IPS-20b (cell line): Measurements from ENCODE around the gene MIAT.

Source experiments
- H3K27ac ChIP-seq: one replicate; pipeline ENCODE4 v1.5.1; 2013; ENCODE audit warnings: low read length
- H3K27me3 ChIP-seq: 2 replicates; pipeline ENCODE4 v1.6.1; 2013; ENCODE audit warnings: mild to moderate bottlenecking, low read length, inconsistent platforms; ENCODE audit not compliant: insufficient read depth
- H3K36me3 ChIP-seq: 2 replicates; pipeline ENCODE4 v1.6.1; 2013; ENCODE audit warnings: low read depth, mild to moderate bottlenecking, inconsistent platforms, low read length, moderate library complexity; ENCODE audit not compliant: insufficient read depth
- H3K4me1 ChIP-seq: 2 replicates; pipeline ENCODE4 v1.6.1; 2013; ENCODE audit warnings: mild to moderate bottlenecking, control low read depth, inconsistent platforms, low read length, moderate library complexity; ENCODE audit not compliant: insufficient read depth
- H3K4me3 ChIP-seq: 2 replicates; pipeline ENCODE4 v1.5.1; 2013; ENCODE audit warnings: mild to moderate bottlenecking, low read length, inconsistent platforms
- H3K9ac ChIP-seq: 2 replicates; pipeline ENCODE4 v1.6.1; 2013; ENCODE audit warnings: low read depth, mild to moderate bottlenecking, inconsistent platforms, low read length, moderate library complexity
- H3K9me3 ChIP-seq: 2 replicates; pipeline ENCODE4 v1.6.1; 2013; ENCODE audit warnings: mild to moderate bottlenecking, low read depth, low read length, inconsistent platforms; ENCODE audit not compliant: insufficient read depth

Gene MIAT

DNA sequence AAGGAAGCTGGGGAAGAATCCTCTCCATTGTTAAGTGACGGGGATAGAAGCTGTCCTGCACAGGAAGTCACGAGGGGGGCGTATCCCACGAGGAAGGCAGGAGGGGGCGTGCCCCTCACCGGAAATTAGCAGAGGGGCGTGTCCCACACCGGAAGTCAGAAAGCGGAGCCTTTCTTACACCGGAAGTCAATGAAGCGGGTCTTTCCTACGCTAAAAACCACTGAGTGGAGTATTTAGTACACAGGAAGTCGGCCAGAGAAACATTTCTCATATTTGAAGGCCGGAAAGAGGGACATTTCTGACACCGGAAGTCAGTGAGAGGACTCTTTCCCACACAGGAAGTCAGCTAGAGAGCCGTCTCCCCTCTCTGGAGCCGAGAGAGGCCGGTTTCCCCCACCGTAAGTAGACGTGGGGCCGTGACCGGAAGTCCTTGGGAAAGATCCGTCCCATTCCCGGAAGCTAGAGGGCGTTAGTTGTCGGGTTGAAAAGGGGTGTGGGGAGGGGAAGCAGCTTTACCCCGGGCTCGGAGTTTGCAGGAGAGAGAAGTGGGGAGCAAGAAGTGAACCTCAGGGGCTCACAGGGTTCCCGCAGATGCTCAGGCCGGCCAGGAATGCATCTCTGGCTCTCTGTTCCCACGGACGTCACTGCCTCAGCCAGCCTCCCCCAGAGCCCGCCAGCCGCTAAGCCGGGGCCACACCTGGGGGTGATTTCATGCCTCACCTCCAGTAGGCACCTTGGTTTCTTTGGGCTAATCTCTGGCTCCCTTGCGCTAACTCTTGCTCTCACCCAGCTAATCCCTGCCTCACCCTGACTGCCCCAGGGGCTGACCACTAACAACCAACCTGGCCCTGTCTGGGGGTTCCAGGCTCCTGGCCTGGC is 15.4 kb downstream of the MIAT start:
- H3K4me1 ChIP-seq, result peaks cover 17% of the 10 kb centered on the region
- peaks cover 25% of the 10 kb centered on the region for H3K36me3 ChIP-seq
- no peaks in the 10 kb centered on the region for H3K9me3 ChIP-seq
- peak overlapping the region; percentile 91 for H3K9ac ChIP-seq
- H3K4me3 ChIP-seq, result peak overlapping the region; percentile 86
- peak overlapping the region; percentile 94 for H3K27ac ChIP-seq
- H3K27me3 ChIP-seq, result no peaks in the 10 kb centered on the region

DNA sequence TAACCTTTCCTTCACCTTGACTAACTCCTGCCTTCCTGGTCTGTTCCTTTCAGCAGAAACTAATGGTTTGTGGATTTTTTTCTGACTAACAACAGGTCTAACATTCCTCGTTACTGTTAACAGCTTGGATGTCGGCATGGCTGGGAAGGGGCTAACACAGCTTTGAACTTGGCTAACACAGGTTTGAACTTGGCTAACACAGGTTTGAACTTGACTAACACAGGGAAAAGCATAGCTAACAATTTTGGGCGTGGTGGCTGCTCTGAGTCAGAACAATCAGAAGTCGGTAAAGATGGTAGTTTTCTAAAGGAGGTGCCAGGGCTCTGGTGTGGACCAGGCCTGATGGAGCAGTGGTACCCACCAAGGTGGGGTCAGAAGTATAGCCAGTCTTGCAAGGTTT is 16.1 kb downstream of the MIAT start:
- Histone ChIP-seq H3K27me3 (no peaks in the 10 kb centered on the region), H3K27ac (peak overlapping the region; percentile 94), H3K9me3 (no peaks in the 10 kb centered on the region), H3K9ac (peak overlapping the region; percentile 91), H3K4me1 (peaks cover 17% of the 10 kb centered on the region), H3K4me3 (peak overlapping the region; percentile 86), H3K36me3 (peaks cover 19% of the 10 kb centered on the region; the same call in 1 of the 2 replicates)

DNA sequence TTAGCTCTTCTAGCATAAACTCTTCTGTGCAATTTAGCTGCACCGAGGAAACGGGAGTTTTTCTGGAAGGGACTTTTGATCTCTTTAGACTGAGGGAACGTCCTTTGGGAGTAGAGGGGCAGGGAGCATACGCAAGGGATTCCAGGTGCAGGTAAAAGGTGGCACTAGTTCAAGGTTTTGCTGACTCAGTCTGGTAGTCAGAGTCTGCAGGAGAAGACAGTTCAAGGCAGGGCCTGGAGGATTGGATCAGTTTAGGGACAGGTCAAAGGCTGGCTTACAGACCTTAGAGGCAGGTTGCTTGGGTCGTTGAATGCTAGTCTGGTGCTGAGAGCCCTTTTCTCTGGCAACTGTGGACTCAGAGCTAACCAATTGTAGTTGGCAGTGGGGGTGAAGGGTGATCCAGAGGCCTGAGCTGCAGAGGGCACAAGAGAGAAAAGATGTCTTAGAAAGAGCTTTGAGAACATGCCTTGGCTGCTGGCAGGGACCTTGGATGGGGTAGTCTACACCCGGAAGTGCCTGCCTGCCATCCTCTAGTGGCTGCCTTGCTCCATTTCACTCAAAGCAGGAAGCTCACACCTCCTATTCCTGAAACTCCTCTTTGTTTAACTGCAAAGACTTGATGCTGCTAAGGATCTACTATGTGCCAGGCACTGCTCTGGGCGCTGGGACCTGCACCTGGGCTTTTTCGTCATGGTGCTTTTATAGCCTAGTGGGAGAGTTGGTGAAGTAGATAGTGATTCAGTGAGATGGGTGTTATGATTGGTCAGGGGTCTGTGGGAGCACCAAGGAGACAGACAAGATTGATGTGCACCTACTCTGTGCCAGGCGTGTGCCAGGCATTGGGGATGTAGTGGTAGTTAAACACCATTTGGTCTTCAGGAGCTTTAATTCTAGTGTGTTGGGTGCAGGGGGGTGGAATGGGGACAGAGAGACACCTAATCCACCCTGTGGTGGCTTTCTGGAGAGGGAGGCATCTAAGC is 17.1 kb downstream of the MIAT start:
- H3K4me1 ChIP-seq, result peaks cover 20% of the 10 kb centered on the region
- H3K27ac ChIP-seq, result no peak overlapping the region
- H3K36me3 ChIP-seq, result peaks cover 9% of the 10 kb centered on the region; the same call in 1 of the 2 replicates
- H3K4me3 ChIP-seq, result peak overlapping the region; percentile 86
- H3K9me3 ChIP-seq, result no peaks in the 10 kb centered on the region
- no peaks in the 10 kb centered on the region for H3K27me3 ChIP-seq
- H3K9ac ChIP-seq, result peak overlapping the region; percentile 91; the same call in 1 of the 2 replicates

DNA sequence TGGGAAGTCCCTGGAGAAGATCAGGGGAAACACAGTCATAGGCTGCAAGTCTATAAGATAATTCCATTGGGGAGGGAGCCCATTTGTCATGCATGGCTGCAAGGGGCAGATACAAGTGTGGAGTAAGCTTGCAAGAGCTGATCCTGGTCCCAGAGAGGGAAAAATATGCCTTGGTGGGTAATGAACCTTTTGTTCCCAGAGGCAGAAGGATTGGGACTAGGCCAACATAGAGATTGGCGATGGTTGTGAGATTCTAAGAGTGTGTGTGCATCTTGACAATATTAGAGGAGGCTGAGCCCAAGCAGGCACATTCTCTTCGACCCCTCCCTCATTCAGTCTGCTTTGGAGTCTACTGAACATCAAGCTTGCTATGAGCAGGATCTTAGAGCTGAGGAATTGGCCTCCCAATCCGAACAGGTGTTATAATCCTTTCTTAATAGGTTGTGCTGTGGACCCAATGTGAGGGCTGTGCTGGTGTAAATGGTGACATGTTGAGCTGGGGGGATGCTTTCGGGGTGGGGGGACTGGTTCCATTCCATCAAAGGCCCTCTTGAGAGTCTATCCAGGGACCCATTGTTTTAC is 18.4 kb downstream of the MIAT start:
- no peaks in the 10 kb centered on the region for H3K9me3 ChIP-seq
- peaks cover 20% of the 10 kb centered on the region for H3K4me1 ChIP-seq
- no peak overlapping the region for H3K4me3 ChIP-seq
- no peaks in the 10 kb centered on the region for H3K27me3 ChIP-seq
- H3K36me3 ChIP-seq, result no peaks in the 10 kb centered on the region
- H3K27ac ChIP-seq, result no peak overlapping the region
- no peak overlapping the region for H3K9ac ChIP-seq

- Histone ChIP-seq H3K27ac (no peak overlapping the region), H3K4me3 (no peak overlapping the region), H3K9ac (no peak overlapping the region), H3K36me3 (no peaks in the 10 kb centered on the region), H3K27me3 (no peaks in the 10 kb centered on the region), H3K4me1 (peaks cover 16% of the 10 kb centered on the region), H3K9me3 (no peaks in the 10 kb centered on the region)
These were observed 19.8 kb downstream of the MIAT start for GRCh38 chr22:26677217-26677616.

DNA sequence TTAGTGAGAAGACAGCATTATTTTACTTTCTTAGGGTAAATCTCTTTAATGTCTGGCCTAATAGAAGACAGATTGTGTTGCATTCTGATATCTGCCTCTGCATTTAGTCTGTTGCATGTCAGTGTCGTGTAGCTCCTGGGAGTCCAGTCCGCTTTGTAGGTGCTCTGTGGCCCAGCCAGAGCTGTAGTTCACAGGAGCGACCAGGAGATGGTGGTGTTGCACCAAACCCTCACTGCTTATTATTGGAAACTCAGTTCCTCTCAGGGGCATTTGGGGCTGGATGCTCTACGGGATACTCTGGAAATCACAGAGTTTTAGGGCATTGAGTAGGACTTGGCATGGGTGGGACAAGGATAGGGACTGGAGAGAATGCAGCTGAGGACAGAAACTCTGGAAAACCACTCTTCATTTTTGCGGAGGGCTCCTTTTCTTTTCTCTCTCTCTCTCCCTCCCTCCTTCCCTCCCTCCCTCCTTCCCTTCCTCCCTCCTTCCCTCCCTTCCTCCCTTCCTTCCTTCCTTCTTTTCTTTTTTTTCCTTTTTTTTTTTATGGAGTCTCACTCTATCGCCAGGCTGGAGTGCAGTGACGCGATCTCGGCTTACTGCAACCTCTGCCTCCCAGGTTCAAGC is 21.7 kb downstream of the MIAT start:
- Histone ChIP-seq H3K4me3 (no peak overlapping the region), H3K9ac (no peak overlapping the region), H3K9me3 (no peaks in the 10 kb centered on the region), H3K4me1 (peaks cover 12% of the 10 kb centered on the region), H3K27ac (no peak overlapping the region), H3K27me3 (no peaks in the 10 kb centered on the region), H3K36me3 (no peaks in the 10 kb centered on the region)

- Histone ChIP-seq H3K27ac (no peak overlapping the region), H3K9ac (no peak overlapping the region), H3K36me3 (no peaks in the 10 kb centered on the region), H3K4me1 (peaks cover 10% of the 10 kb centered on the region; the same call in 1 of the 2 replicates), H3K27me3 (no peaks in the 10 kb centered on the region), H3K9me3 (no peaks in the 10 kb centered on the region), H3K4me3 (no peak overlapping the region)
These were observed 23.1 kb downstream of the MIAT start for GRCh38 chr22:26680485-26680884.

- no peak overlapping the region; the same call in 1 of the 2 replicates for H3K9ac ChIP-seq
- H3K9me3 ChIP-seq, result no peaks in the 10 kb centered on the region
- no peaks in the 10 kb centered on the region for H3K36me3 ChIP-seq
- H3K4me3 ChIP-seq, result no peak overlapping the region
- H3K4me1 ChIP-seq, result peaks cover 10% of the 10 kb centered on the region; the same call in 1 of the 2 replicates
- H3K27ac ChIP-seq, result peak overlapping the region; percentile 4
- no peaks in the 10 kb centered on the region for H3K27me3 ChIP-seq
These were observed 24.0 kb downstream of the MIAT start for GRCh38 chr22:26681395-26681821.

DNA sequence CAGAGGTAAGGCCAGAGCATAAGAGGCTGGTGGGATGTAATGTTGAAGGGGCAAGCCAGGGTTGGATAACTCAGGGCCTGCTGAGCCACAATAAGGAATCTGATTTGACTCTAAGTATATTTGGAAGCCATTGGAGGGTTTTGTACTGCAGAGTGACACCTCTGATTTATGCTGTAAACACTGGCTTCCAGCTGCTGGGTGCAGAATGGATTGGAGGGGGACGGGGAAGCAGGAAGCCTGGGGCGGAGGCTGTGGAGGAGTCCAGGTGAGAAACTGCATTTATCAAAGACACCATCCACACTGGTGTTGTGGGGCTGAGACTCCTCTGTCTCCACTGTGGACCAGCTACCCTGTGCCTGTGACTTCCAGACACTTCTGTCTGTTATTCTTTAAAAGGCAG is 26.8 kb downstream of the MIAT start:
- Histone ChIP-seq H3K27ac (no peak overlapping the region), H3K36me3 (no peaks in the 10 kb centered on the region)

GRCh38 chr22:26685601-26686000 is 28.2 kb downstream of the MIAT start:
- no peak overlapping the region for H3K9ac ChIP-seq
- H3K9me3 ChIP-seq, result no peaks in the 10 kb centered on the region
- no peak overlapping the region for H3K27ac ChIP-seq
- H3K4me1 ChIP-seq, result peaks cover 21% of the 10 kb centered on the region; the same call in 1 of the 2 replicates
- H3K27me3 ChIP-seq, result peaks cover 5% of the 10 kb centered on the region; the same call in 1 of the 2 replicates
- no peak overlapping the region for H3K4me3 ChIP-seq
- no peaks in the 10 kb centered on the region for H3K36me3 ChIP-seq

More for the DNA sequence above, 26.8 kb downstream of the MIAT start:
- Histone ChIP-seq H3K9me3 (no peaks in the 10 kb centered on the region), H3K4me1 (peaks cover 14% of the 10 kb centered on the region; the same call in 1 of the 2 replicates), H3K4me3 (no peak overlapping the region), H3K27me3 (no peaks in the 10 kb centered on the region), H3K9ac (no peak overlapping the region)

- Histone ChIP-seq H3K36me3 (no peaks in the 10 kb centered on the region), H3K27ac (no peak overlapping the region), H3K27me3 (peaks cover 16% of the 10 kb centered on the region; the same call in 1 of the 2 replicates), H3K9ac (no peak overlapping the region), H3K4me3 (no peak overlapping the region), H3K9me3 (no peaks in the 10 kb centered on the region), H3K4me1 (peaks cover 15% of the 10 kb centered on the region; the same call in 1 of the 2 replicates)
These were observed 30.1 kb downstream of the MIAT start for GRCh38 chr22:26687439-26687838.
